Measurements from ENCODE around the gene FLT3LG. TPM values are rescaled to one million over a fixed set of nuclear protein-coding genes. Genes with fewer than 3 reads are reported as not detected.

FLT3LG gene
- total and polyA plus RNA-seq, 12 donors = 1.6 to 14.8 (median 3.7) TPM

DNA sequence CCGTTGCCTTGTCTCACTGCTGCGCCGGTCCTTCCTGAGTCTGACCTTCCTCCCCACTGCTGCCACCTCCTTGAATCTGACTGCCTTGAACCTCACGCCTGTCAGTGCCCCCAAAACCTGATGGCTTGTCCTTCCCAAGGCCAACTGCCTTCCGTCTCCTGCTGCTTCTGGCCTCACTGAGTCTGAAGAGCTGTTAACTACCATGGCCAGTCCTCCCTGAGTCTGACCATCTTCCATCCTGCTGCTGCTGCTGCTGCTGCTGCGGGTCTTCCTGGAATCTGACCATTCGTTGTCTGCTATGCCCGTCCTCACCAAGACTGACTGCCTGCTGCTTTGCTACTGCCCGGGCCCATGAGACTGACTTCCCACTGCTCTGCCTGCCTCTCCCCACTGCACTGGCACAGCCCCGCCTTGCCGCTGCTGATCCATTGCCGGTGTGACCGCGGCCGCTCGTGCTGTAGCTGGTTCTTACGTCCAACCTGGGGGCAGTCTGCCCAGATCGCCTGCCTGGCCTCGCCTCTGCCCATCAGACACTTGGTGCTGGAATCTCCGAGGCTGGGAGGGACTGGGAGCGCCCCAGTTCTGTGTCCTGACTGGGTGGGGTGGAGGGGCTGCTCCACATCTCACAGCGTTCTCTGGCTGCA is 50.9 kb downstream of the FLT3LG start:
- no peak overlapping the region for H3K4me3 ChIP-seq
- no peaks in the 10 kb centered on the region for H3K9me3 ChIP-seq
- H3K27me3 ChIP-seq = no peaks in the 10 kb centered on the region
- H3K27ac ChIP-seq = no peak overlapping the region
- intact Hi-C loops (cut with DNase I) = no loop called here
- TF ChIP-seq, protein P1, sequence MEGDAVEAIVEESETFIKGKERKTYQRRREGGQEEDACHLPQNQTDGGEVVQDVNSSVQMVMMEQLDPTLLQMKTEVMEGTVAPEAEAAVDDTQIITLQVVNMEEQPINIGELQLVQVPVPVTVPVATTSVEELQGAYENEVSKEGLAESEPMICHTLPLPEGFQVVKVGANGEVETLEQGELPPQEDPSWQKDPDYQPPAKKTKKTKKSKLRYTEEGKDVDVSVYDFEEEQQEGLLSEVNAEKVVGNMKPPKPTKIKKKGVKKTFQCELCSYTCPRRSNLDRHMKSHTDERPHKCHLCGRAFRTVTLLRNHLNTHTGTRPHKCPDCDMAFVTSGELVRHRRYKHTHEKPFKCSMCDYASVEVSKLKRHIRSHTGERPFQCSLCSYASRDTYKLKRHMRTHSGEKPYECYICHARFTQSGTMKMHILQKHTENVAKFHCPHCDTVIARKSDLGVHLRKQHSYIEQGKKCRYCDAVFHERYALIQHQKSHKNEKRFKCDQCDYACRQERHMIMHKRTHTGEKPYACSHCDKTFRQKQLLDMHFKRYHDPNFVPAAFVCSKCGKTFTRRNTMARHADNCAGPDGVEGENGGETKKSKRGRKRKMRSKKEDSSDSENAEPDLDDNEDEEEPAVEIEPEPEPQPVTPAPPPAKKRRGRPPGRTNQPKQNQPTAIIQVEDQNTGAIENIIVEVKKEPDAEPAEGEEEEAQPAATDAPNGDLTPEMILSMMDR (IDR thresholded peaks at IDR 0.05) = no peak
- WGBS, 2 donors = 87 to 90% methylated on average over 22 of the region's 22 CpGs
- ATAC-seq = no peak
- DNase-seq = no peak
- peaks cover 0 to 24% (median 4%) of the 10 kb centered on the region in 9 donors for H3K4me1 ChIP-seq
- peaks cover 0 to 67% (median 0%) of the 10 kb centered on the region in 9 donors for H3K36me3 ChIP-seq

DNA sequence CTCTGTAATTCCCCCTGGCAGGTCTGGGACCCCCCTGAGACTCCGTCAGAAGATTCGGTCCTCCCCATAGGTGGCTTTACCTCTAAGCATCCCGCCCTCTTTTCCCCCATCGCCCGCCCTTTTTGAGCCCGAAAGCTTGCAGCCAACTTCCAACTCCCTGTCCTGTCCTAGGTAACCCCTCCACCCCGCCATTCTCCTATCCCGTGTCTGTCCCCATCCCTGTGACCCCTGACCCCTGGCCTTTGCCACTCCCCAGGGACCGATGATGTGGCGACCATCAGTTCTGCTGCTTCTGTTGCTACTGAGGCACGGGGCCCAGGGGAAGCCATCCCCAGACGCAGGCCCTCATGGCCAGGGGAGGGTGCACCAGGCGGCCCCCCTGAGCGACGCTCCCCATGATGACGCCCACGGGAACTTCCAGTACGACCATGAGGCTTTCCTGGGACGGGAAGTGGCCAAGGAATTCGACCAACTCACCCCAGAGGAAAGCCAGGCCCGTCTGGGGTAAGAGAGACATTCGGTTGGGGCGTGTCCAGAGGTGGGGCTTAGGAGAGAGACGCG is 54.3 kb downstream of the FLT3LG start:
- intact Hi-C loops (cut with DNase I) = no loop called here
- H3K27me3 ChIP-seq = no peaks in the 10 kb centered on the region
- peaks cover 0 to 25% (median 8%) of the 10 kb centered on the region in 9 donors for H3K4me1 ChIP-seq
- no peaks in the 10 kb centered on the region for H3K9me3 ChIP-seq
- TF ChIP-seq, protein P1 (IDR thresholded peaks at IDR 0.05) = no peak
- peak; percentile 29 to 31 for DNase-seq
- H3K4me3 ChIP-seq = peak overlapping the region; percentile 16 to 64 (median 56)
- H3K36me3 ChIP-seq = peaks cover 0 to 71% (median 0%) of the 10 kb centered on the region in 9 donors
- peak overlapping the region in 8 of 10 donors; percentile 31 to 80 (median 57) for H3K27ac ChIP-seq
- WGBS, 2 donors = 38 to 43% methylated on average over 25 of the region's 25 CpGs
- peak in 6 of 8 donors; percentile 7 to 24 (median 15) for ATAC-seq

DNA sequence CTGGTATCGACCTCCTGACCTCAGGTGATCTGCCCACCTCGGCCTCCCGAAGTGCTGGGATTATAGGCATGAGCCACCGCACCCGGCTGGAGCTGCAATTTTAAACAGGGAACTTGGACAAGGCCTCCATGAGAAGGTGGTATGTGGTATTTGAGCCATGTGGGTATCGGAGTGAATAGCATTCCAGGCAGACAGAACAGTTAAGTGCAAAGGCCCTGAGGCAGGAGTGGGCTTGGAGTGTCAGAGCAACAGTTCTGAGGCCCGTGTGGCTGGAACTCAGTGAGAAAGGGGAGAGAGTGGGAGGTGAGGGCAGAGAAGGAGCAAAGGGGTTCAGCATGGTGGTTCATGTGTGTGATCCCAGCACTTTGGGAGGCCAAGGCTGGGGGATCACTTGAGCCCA is 56.7 kb downstream of the FLT3LG start:
- Histone ChIP-seq H3K9me3 (no peaks in the 10 kb centered on the region), H3K4me1 (peaks cover 0 to 42% (median 19%) of the 10 kb centered on the region in 9 donors), H3K4me3 (no peak overlapping the region), H3K36me3 (peaks cover 0 to 72% (median 0%) of the 10 kb centered on the region in 9 donors), H3K27me3 (no peaks in the 10 kb centered on the region), H3K27ac (no peak overlapping the region)
- ATAC-seq (no peak), DNase-seq (no peak)
- intact Hi-C loops (cut with DNase I) = no loop called here
- TF ChIP-seq, protein P1 (IDR thresholded peaks at IDR 0.05) = no peak
- 94 to 95% methylated on average over 7 of the region's 7 CpGs for WGBS, 2 donors

DNA sequence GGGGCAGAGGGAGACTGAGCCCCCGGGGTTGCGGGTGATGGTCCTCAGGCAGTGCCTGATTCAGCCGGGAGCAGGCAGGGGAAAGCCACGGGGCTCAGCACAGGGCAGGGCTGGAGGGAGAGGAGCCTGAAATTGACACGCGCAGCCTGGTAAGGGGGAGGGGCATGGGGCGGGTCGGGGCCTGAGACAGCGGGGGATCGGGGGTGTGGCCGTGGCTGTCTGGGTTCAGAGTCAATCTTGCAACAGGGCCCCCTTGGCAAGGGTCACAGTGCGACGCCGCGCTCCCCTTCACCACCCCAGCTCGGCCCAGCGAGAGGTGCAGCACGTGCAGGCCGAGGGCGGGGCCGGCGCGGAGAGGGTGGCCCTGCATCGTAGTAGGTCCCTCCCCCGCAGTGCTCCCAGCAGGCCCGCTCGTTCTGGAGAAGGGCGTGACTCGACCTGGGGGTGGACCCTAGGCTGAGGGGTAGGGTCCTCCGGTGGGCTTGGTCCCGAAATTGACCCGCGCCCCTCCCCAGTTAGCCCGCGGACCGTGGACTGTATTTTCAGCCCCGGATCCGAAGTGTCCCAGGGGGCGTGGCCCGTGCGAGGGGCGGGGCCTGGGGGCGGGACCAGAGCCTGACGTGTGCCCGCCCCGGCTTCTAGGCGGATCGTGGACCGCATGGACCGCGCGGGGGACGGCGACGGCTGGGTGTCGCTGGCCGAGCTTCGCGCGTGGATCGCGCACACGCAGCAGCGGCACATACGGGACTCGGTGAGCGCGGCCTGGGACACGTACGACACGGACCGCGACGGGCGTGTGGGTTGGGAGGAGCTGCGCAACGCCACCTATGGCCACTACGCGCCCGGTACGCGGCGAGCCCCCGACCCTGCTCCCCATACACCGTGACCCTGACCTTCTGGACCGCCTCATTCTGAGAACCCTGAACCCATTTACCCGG is 59.8 kb downstream of the FLT3LG start:
- ATAC-seq (peak; percentile 93 to 96 (median 94)), DNase-seq (peak; percentile 72 to 82)
- no peaks in the 10 kb centered on the region for H3K9me3 ChIP-seq
- TF ChIP-seq, protein P1 (IDR thresholded peaks at IDR 0.05) = peak in 4 of 9 donors; percentile 34 to 44 (median 38)
- peak overlapping the region; percentile 28 to 78 (median 62) for H3K4me3 ChIP-seq
- intact Hi-C loops (cut with DNase I) = no loop called here
- 3 to 4% methylated on average over 83 to 87 of the region's 87 CpGs for WGBS, 2 donors
- no peaks in the 10 kb centered on the region for H3K27me3 ChIP-seq
- peaks cover 0 to 84% (median 0%) of the 10 kb centered on the region in 9 donors for H3K36me3 ChIP-seq
- H3K4me1 ChIP-seq = peaks cover 0 to 33% (median 15%) of the 10 kb centered on the region in 9 donors
- peak overlapping the region in 2 of 10 donors; percentile 41 to 56 for H3K27ac ChIP-seq
